GM23248 (cell line): ENCODE results near the gene ATP6V0A1.
"Not testable (repeated sequence)": the region's sequence is repeated elsewhere in the genome, so short reads cannot be mapped to it uniquely, and the experiment has no call there.

ENCODE experiments used
- EZH2 ChIP-seq: fragments of 200-600 bp; sonication (generic); IDR thresholded peaks from 2 replicates; pipeline ENCODE4 v1.6.1; 2018; ENCODE audit warnings: antibody characterized with exemption, mild to moderate bottlenecking; ENCODE audit not compliant: insufficient read depth, poor library complexity, severe bottlenecking
- EZH2phosphoT487 ChIP-seq: fragments of 200-600 bp; sonication (generic); IDR thresholded peaks from 2 replicates; pipeline ENCODE4 v1.6.1; 2018; ENCODE audit warnings: antibody characterized with exemption, moderate library complexity, mild to moderate bottlenecking, low read depth; ENCODE audit not compliant: insufficient read depth

DNA sequence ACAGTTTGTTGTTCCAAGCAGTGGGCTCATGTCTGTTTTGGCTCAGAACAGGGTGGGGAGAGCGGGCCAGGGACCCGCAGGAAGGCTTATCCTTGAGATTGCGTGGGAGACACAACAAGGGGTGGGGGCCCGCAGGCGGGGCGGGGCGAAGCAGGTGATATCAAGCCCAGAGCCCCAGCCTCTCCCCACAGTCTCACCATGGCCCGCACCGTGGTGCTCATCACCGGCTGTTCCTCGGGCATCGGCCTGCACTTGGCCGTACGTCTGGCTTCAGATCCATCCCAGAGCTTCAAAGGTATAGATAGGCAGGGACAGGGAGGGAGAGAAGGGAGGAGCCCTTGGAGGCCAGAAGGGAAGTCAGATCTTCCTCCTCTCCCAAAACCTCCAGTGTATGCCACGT, 94.1 kb downstream of the ATP6V0A1 start, which contains the start of gene HSD17B1:
- not testable (repeated sequence) for TF ChIP-seq EZH2, EZH2phosphoT487
